Skeletal muscle cell (primary cell): ENCODE measurements around the gene PADI4.

Experiments used
- DNase-seq: peaks from one replicate; pipeline ENCODE4 v3.0.0-alpha.2; 2010; ENCODE audit warnings: low read depth
- H3K4me3 ChIP-seq: 2 replicates; pipeline ENCODE4 v1.5.1; 2011; ENCODE audit warnings: low read depth, mild to moderate bottlenecking, control low read depth, low read length, moderate library complexity

PADI4 gene

GRCh38 chr1:17307946-17308345 lies at the start of gene PADI4:
Gene PADI4, plus strand, starts transcription at chr1:17308197. Its CDS starts 26 bp downstream, at chr1:17308223.
- H3K4me3 ChIP-seq = no peak within 1 kb of the TSS
- no peak for DNase-seq

- DNase-seq = no peak
- no peak overlapping the region for H3K4me3 ChIP-seq
Measured at GRCh38 chr1:17258758-17259130, 49.3 kb upstream of the PADI4 start.

- no peak for DNase-seq
- no peak overlapping the region for H3K4me3 ChIP-seq
Measured at GRCh38 chr1:17259233-17259873, 48.6 kb upstream of the PADI4 start.

GRCh38 chr1:17260264-17260663 lies 47.7 kb upstream of the PADI4 start:
- no peak for DNase-seq
- no peak overlapping the region for H3K4me3 ChIP-seq

GRCh38 chr1:17260738-17261137 lies 47.3 kb upstream of the PADI4 start:
- H3K4me3 ChIP-seq = no peak overlapping the region

GRCh38 chr1:17263936-17264335 lies 44.1 kb upstream of the PADI4 start:
- DNase-seq = no peak
- no peak overlapping the region for H3K4me3 ChIP-seq

More at GRCh38 chr1:17260738-17261137, 47.3 kb upstream of the PADI4 start:
- no peak for DNase-seq

- DNase-seq = no peak
- no peak overlapping the region for H3K4me3 ChIP-seq
Measured at GRCh38 chr1:17264470-17264869, 43.5 kb upstream of the PADI4 start.

GRCh38 chr1:17265162-17265561 lies 42.8 kb upstream of the PADI4 start:
- H3K4me3 ChIP-seq = no peak overlapping the region
- no peak for DNase-seq

- no peak for DNase-seq
- H3K4me3 ChIP-seq = no peak overlapping the region
Measured at GRCh38 chr1:17265950-17266349, 42.0 kb upstream of the PADI4 start.

GRCh38 chr1:17270891-17271765 lies 36.9 kb upstream of the PADI4 start:
- H3K4me3 ChIP-seq = no peak overlapping the region
- no peak for DNase-seq

- no peak for DNase-seq
Measured at GRCh38 chr1:17272066-17272465, 35.9 kb upstream of the PADI4 start.

GRCh38 chr1:17272646-17273045 lies 35.4 kb upstream of the PADI4 start:
- H3K4me3 ChIP-seq = no peak overlapping the region
- no peak for DNase-seq

More at GRCh38 chr1:17272066-17272465, 35.9 kb upstream of the PADI4 start:
- no peak overlapping the region for H3K4me3 ChIP-seq

- no peak for DNase-seq
- no peak overlapping the region for H3K4me3 ChIP-seq
Measured at GRCh38 chr1:17273096-17273495, 34.9 kb upstream of the PADI4 start.

GRCh38 chr1:17274186-17275170 lies 33.5 kb upstream of the PADI4 start:
- H3K4me3 ChIP-seq = no peak overlapping the region
- no peak for DNase-seq

- no peak for DNase-seq
- H3K4me3 ChIP-seq = no peak overlapping the region
Measured at GRCh38 chr1:17276568-17276967, 31.4 kb upstream of the PADI4 start.

GRCh38 chr1:17277511-17278159 lies 30.4 kb upstream of the PADI4 start:
- H3K4me3 ChIP-seq = no peak overlapping the region
- DNase-seq = no peak

- no peak for DNase-seq
- no peak overlapping the region for H3K4me3 ChIP-seq
Measured at GRCh38 chr1:17278996-17279830, 28.8 kb upstream of the PADI4 start.

GRCh38 chr1:17280436-17280835 lies 27.6 kb upstream of the PADI4 start:
- no peak overlapping the region for H3K4me3 ChIP-seq
- DNase-seq = no peak
